Measurements from ENCODE around the gene OR4K15.

The OR4K15 gene

GRCh38 chr14:19975291-19975690 lies at the start of gene OR4K15:
Gene OR4K15, plus strand, starts transcription at chr14:19975591. Its CDS starts 0 bp downstream, at chr14:19975591.
- Histone ChIP-seq H4K20me1 (ENCODE audit: insufficient read depth) (no peaks in the 10 kb centered on the region), H3K36me3 (ENCODE audit: insufficient read depth) (no peaks in the 10 kb centered on the region), H3K79me2 (ENCODE audit: insufficient read depth, low read depth) (no peaks in the 10 kb centered on the region), H3K27ac (no peak within 1 kb of the TSS), H3K4me1 (ENCODE audit: low read depth, poor library complexity, severe bottlenecking) (no peaks in the 10 kb centered on the region), H3K4me3 (IDR thresholded peaks at IDR 0.05; ENCODE audit: insufficient read depth, low read depth, low read length) (no peak within 1 kb of the TSS), H3K27me3 (ENCODE audit: insufficient read depth, low read depth) (no peaks in the 10 kb centered on the region), H2AFZ (ENCODE audit: low read depth) (no peak within 1 kb of the TSS), H3K9ac (no peak within 1 kb of the TSS), H3K4me2 (no peak within 1 kb of the TSS)
- TF ChIP-seq CTCF (conservative IDR thresholded peaks at IDR 0.05; ENCODE audit: low read depth, low read length): no peak

GRCh38 chr14:19930617-19931016 lies 44.8 kb upstream of the OR4K15 start, which contains the start of gene OR4K1:
Gene OR4K1, plus strand, starts transcription at chr14:19930917. Its CDS starts 4,750 bp downstream, at chr14:19935667.
- Histone ChIP-seq H3K4me3 (IDR thresholded peaks at IDR 0.05; ENCODE audit: insufficient read depth, low read depth, low read length) (no peak within 1 kb of the TSS), H3K4me1 (ENCODE audit: low read depth, poor library complexity, severe bottlenecking) (no peaks in the 10 kb centered on the region), H3K36me3 (ENCODE audit: insufficient read depth) (no peaks in the 10 kb centered on the region), H3K79me2 (ENCODE audit: insufficient read depth, low read depth) (no peaks in the 10 kb centered on the region), H4K20me1 (ENCODE audit: insufficient read depth) (no peaks in the 10 kb centered on the region), H3K9ac (no peak within 1 kb of the TSS), H3K27me3 (ENCODE audit: insufficient read depth, low read depth) (no peaks in the 10 kb centered on the region), H2AFZ (ENCODE audit: low read depth) (no peak within 1 kb of the TSS), H3K4me2 (no peak within 1 kb of the TSS), H3K27ac (no peak within 1 kb of the TSS)
- TF ChIP-seq CTCF (conservative IDR thresholded peaks at IDR 0.05; ENCODE audit: low read depth, low read length): no peak

GRCh38 chr14:19941668-19942067 lies 33.7 kb upstream of the OR4K15 start:
- Histone ChIP-seq H2AFZ (ENCODE audit: low read depth) (no peak overlapping the region), H3K27me3 (ENCODE audit: insufficient read depth, low read depth) (no peaks in the 10 kb centered on the region), H4K20me1 (ENCODE audit: insufficient read depth) (no peaks in the 10 kb centered on the region), H3K9ac (no peak overlapping the region), H3K4me1 (ENCODE audit: low read depth, poor library complexity, severe bottlenecking) (no peaks in the 10 kb centered on the region), H3K79me2 (ENCODE audit: insufficient read depth, low read depth) (no peaks in the 10 kb centered on the region), H3K27ac (no peak overlapping the region), H3K4me2 (no peak overlapping the region), H3K4me3 (IDR thresholded peaks at IDR 0.05; ENCODE audit: insufficient read depth, low read depth, low read length) (no peak overlapping the region), H3K36me3 (ENCODE audit: insufficient read depth) (no peaks in the 10 kb centered on the region)
- no peak for TF ChIP-seq CTCF (conservative IDR thresholded peaks at IDR 0.05; ENCODE audit: low read depth, low read length)

GRCh38 chr14:19947413-19948090 lies 27.8 kb upstream of the OR4K15 start:
- H3K27me3 ChIP-seq (ENCODE audit: insufficient read depth, low read depth): no peaks in the 10 kb centered on the region
- no peak overlapping the region for H3K9ac ChIP-seq
- no peak overlapping the region for H3K4me2 ChIP-seq
- no peak overlapping the region for H2AFZ ChIP-seq (ENCODE audit: low read depth)
- no peaks in the 10 kb centered on the region for H3K36me3 ChIP-seq (ENCODE audit: insufficient read depth)
- H3K4me1 ChIP-seq (ENCODE audit: low read depth, poor library complexity, severe bottlenecking): no peaks in the 10 kb centered on the region
- no peak for TF ChIP-seq CTCF (conservative IDR thresholded peaks at IDR 0.05; ENCODE audit: low read depth, low read length)
- no peaks in the 10 kb centered on the region for H4K20me1 ChIP-seq (ENCODE audit: insufficient read depth)
- no peak overlapping the region for H3K4me3 ChIP-seq (IDR thresholded peaks at IDR 0.05; ENCODE audit: insufficient read depth, low read depth, low read length)
- H3K79me2 ChIP-seq (ENCODE audit: insufficient read depth, low read depth): no peaks in the 10 kb centered on the region
- H3K27ac ChIP-seq: no peak overlapping the region
